Measurements from ENCODE around the gene ARID1B.

ARID1B gene

DNA sequence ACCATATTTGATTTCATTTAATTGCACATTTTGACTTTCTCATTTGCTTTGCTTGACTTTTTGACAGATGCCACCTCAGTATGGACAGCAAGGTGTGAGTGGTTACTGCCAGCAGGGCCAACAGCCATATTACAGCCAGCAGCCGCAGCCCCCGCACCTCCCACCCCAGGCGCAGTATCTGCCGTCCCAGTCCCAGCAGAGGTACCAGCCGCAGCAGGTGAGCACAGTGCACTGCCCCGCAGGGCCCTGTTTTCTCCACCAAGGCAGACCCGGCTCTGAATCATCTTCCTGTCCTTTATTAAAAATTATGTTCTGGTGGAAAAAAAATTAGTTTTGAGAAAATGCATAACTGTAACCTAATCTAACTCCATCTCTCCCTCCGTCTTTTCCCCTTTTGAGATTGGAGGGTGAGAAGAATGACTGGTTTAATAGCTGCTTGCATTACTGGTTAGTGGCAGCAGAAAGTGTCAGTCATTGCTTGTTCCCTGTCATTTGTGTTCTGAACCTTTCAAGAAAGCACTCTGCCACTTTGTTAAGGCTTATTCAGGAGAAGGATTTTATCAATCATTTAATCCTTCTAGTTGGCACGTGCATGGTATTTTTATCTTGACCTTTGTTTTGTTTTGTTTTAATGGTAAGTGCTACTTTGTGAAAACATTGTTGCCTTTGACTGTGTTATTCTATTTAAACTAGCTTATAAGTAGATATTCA is 124.3 kb downstream of the ARID1B start:
- no peak overlapping the region for H3K9ac ChIP-seq (ENCODE audit: low read length)
- TF ChIP-seq, protein P1, sequence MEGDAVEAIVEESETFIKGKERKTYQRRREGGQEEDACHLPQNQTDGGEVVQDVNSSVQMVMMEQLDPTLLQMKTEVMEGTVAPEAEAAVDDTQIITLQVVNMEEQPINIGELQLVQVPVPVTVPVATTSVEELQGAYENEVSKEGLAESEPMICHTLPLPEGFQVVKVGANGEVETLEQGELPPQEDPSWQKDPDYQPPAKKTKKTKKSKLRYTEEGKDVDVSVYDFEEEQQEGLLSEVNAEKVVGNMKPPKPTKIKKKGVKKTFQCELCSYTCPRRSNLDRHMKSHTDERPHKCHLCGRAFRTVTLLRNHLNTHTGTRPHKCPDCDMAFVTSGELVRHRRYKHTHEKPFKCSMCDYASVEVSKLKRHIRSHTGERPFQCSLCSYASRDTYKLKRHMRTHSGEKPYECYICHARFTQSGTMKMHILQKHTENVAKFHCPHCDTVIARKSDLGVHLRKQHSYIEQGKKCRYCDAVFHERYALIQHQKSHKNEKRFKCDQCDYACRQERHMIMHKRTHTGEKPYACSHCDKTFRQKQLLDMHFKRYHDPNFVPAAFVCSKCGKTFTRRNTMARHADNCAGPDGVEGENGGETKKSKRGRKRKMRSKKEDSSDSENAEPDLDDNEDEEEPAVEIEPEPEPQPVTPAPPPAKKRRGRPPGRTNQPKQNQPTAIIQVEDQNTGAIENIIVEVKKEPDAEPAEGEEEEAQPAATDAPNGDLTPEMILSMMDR (IDR thresholded peaks at IDR 0.05; ENCODE audit: low read length), result no peak
- TF ChIP-seq EZH2 (optimal IDR thresholded peaks at IDR 0.05; ENCODE audit: low read depth, low read length) (no peak), EZH2phosphoT487 (IDR thresholded peaks at IDR 0.05; ENCODE audit: low read length) (no peak)
- H3K4me1 ChIP-seq (ENCODE audit: low read length), result no peaks in the 10 kb centered on the region
- no peaks in the 10 kb centered on the region for H3F3A ChIP-seq (ENCODE audit: insufficient read depth, low read length)
- no peaks in the 10 kb centered on the region for H3K27me3 ChIP-seq (replicated peaks; ENCODE audit: insufficient read depth, low read length)
- H3K4me2 ChIP-seq (ENCODE audit: low read depth, low read length), result no peak overlapping the region
- peaks cover 46% of the 10 kb centered on the region for H3K79me2 ChIP-seq (ENCODE audit: low read length)
- DNase-seq, result no peak
- no peaks in the 10 kb centered on the region for H3K9me3 ChIP-seq (replicated peaks; ENCODE audit: insufficient read depth, low read length)
- no peak overlapping the region for H3K27ac ChIP-seq (ENCODE audit: low read length)
- H3K36me3 ChIP-seq (replicated peaks; ENCODE audit: insufficient read depth, low read length), result no peaks in the 10 kb centered on the region
- H3K9me2 ChIP-seq (replicated peaks; ENCODE audit: insufficient read depth, low read length), result no peaks in the 10 kb centered on the region
- no peaks in the 10 kb centered on the region for H4K20me1 ChIP-seq (ENCODE audit: insufficient read depth, low read length)
- H2AFZ ChIP-seq (ENCODE audit: low read length), result no peak overlapping the region
- no peak overlapping the region for H3K4me3 ChIP-seq (ENCODE audit: low read length)

DNA sequence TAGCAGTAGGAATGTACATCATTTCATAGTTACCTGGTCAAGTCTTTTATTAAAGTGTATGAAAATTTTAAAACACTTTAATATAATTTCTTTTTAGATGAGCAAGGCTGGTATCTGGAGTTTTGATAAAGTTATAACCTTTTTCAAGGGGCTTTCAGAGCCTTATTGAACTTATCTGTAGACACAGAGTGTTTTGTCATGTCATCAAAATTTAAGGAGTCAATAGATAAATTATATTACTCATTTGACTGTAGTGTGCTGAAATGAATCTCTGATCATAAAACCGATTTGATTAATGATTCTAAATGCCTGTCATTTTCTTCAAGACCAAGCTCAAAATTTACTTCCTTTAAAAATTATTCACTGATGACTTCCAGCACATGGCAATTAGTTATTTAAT is 125.6 kb downstream of the ARID1B start:
- Histone ChIP-seq H3K9ac (ENCODE audit: low read length) (no peak overlapping the region), H4K20me1 (ENCODE audit: insufficient read depth, low read length) (no peaks in the 10 kb centered on the region), H3F3A (ENCODE audit: insufficient read depth, low read length) (no peaks in the 10 kb centered on the region), H3K36me3 (replicated peaks; ENCODE audit: insufficient read depth, low read length) (no peaks in the 10 kb centered on the region), H3K4me3 (ENCODE audit: low read length) (no peak overlapping the region), H3K27me3 (replicated peaks; ENCODE audit: insufficient read depth, low read length) (no peaks in the 10 kb centered on the region), H3K9me3 (replicated peaks; ENCODE audit: insufficient read depth, low read length) (no peaks in the 10 kb centered on the region), H3K4me2 (ENCODE audit: low read depth, low read length) (no peak overlapping the region), H3K9me2 (replicated peaks; ENCODE audit: insufficient read depth, low read length) (no peaks in the 10 kb centered on the region), H2AFZ (ENCODE audit: low read length) (no peak overlapping the region), H3K4me1 (ENCODE audit: low read length) (no peaks in the 10 kb centered on the region), H3K27ac (ENCODE audit: low read length) (no peak overlapping the region), H3K79me2 (ENCODE audit: low read length) (peaks cover 44% of the 10 kb centered on the region)
- no peak for DNase-seq
- TF ChIP-seq EZH2phosphoT487 (IDR thresholded peaks at IDR 0.05; ENCODE audit: low read length), result no peak
- TF ChIP-seq, protein P1 (IDR thresholded peaks at IDR 0.05; ENCODE audit: low read length), result no peak
- TF ChIP-seq EZH2 (optimal IDR thresholded peaks at IDR 0.05; ENCODE audit: low read depth, low read length), result no peak

DNA sequence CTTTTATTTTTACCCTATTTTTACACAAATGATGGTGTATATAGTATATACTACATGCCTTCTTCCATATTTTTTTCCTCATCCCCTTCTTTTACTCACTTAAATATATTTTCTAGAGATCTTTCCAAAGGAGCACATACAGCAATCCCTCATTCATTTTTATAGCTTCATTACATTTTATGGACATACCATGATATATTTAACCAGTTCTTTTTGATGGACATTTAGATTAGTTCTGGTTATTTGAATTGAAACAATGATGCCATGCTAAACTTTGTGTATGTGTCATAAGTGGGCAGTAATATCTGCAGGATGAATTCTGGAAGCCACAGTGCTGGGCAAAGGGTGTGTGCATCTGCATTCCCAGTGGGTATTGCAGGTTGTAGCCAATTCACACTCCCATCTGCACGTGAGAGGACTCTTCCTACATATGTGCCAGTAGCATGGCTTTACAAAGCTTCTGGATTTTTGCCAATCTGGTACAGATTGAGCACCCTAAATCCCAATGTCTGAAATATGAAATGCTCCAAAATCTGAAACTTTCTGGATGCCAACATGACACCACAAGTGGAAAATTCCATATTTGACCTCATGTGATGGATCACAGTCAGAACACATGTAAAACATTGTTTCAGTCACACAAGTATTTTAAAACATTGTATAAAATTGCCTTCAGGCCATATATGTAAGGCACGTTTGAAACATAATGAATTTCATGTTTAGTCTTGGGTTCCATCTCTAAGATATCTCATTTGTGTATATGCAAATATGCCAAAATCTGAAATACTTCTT is 127.2 kb downstream of the ARID1B start:
- no peak overlapping the region for H3K27ac ChIP-seq (ENCODE audit: low read length)
- H3K9ac ChIP-seq (ENCODE audit: low read length), result no peak overlapping the region
- H3K4me1 ChIP-seq (ENCODE audit: low read length), result no peaks in the 10 kb centered on the region
- no peaks in the 10 kb centered on the region for H3F3A ChIP-seq (ENCODE audit: insufficient read depth, low read length)
- H3K27me3 ChIP-seq (replicated peaks; ENCODE audit: insufficient read depth, low read length), result no peaks in the 10 kb centered on the region
- H3K36me3 ChIP-seq (replicated peaks; ENCODE audit: insufficient read depth, low read length), result no peaks in the 10 kb centered on the region
- H2AFZ ChIP-seq (ENCODE audit: low read length), result no peak overlapping the region
- H3K4me2 ChIP-seq (ENCODE audit: low read depth, low read length), result no peak overlapping the region
- H3K79me2 ChIP-seq (ENCODE audit: low read length), result peaks cover 33% of the 10 kb centered on the region
- H4K20me1 ChIP-seq (ENCODE audit: insufficient read depth, low read length), result no peaks in the 10 kb centered on the region
- TF ChIP-seq EZH2phosphoT487 (IDR thresholded peaks at IDR 0.05; ENCODE audit: low read length) (no peak), EZH2 (optimal IDR thresholded peaks at IDR 0.05; ENCODE audit: low read depth, low read length) (no peak)
- TF ChIP-seq, protein P1 (IDR thresholded peaks at IDR 0.05; ENCODE audit: low read length), result no peak
- H3K4me3 ChIP-seq (ENCODE audit: low read length), result no peak overlapping the region
- no peaks in the 10 kb centered on the region for H3K9me2 ChIP-seq (replicated peaks; ENCODE audit: insufficient read depth, low read length)
- H3K9me3 ChIP-seq (replicated peaks; ENCODE audit: insufficient read depth, low read length), result no peaks in the 10 kb centered on the region
- DNase-seq, result no peak

Measured in MM.1S (cell line).